OCI-LY3 (cell line): Measurements from ENCODE around the gene DOHH.

ENCODE experiments used
- H2AFZ ChIP-seq: fragments of 200-600, 300-600 bp; shearing (Covaris generic); 2 replicates; pipeline ENCODE4 v1.6.0; 2014; ENCODE audit warnings: antibody characterized with exemption, low read depth, low read length
- H3K27ac ChIP-seq: fragments of 200-600, 300-600 bp; sonication (generic); 2 replicates; pipeline ENCODE4 v1.5.1; 2014; ENCODE audit warnings: mild to moderate bottlenecking, low read length, moderate library complexity, mixed read lengths
- H3K27me3 ChIP-seq: fragments of 200-600, 300-600 bp; sonication (generic); 2 replicates; pipeline ENCODE4 v1.6.1; 2014; ENCODE audit warnings: low read depth, low read length, mixed read lengths
- H3K36me3 ChIP-seq: fragments of 200-600, 300-600 bp; sonication (generic); replicated peaks from 2 replicates; pipeline ENCODE3; 2014; ENCODE audit warnings: low read depth, low read length, mixed read lengths
- H3K4me1 ChIP-seq: fragments of 300-600, 200-600 bp; sonication (generic); 2 replicates; pipeline ENCODE4 v1.6.1; 2014; ENCODE audit warnings: low read length, mixed read lengths
- H3K4me2 ChIP-seq: fragments of 200-600, 300-600 bp; sonication (generic); 2 replicates; pipeline ENCODE4 v1.6.1; 2014; ENCODE audit warnings: low read length, mixed read lengths
- H3K4me3 ChIP-seq: fragments of 300-600, 200-600 bp; sonication (generic); 2 replicates; pipeline ENCODE4 v1.5.1; 2014; ENCODE audit warnings: antibody characterized with exemption, mild to moderate bottlenecking, low read length, moderate library complexity
- H3K79me2 ChIP-seq: fragments of 300-600, 200-600 bp; shearing (Covaris generic); 2 replicates; pipeline ENCODE4 v1.6.1; 2014; ENCODE audit warnings: mild to moderate bottlenecking, low read length, mixed read lengths
- H3K9ac ChIP-seq: fragments of 300-600, 200-600 bp; shearing (Covaris generic); 2 replicates; pipeline ENCODE4 v1.6.0; 2014; ENCODE audit warnings: mild to moderate bottlenecking, low read length, moderate library complexity
- H3K9me3 ChIP-seq: fragments of 200-600, 300-600 bp; shearing (Covaris generic); 2 replicates; pipeline ENCODE4 v1.6.1; 2014; ENCODE audit warnings: low read length, mixed read lengths; ENCODE audit not compliant: insufficient read depth
- H4K20me1 ChIP-seq: fragments of 200-600, 300-600 bp; sonication (generic); 2 replicates; pipeline ENCODE4 v1.6.1; 2016; ENCODE audit warnings: low read length, mixed read lengths; ENCODE audit not compliant: insufficient read depth
- EZH2phosphoT487 ChIP-seq: fragments of 200-600 bp; shearing (Covaris generic); IDR thresholded peaks from 2 replicates; pipeline ENCODE4 v1.6.1; 2018; ENCODE audit warnings: antibody characterized with exemption, mixed run types, low read depth
- TF ChIP-seq, protein P1 (sequence below): fragments of 200-600, 300-600 bp; sonication (generic); IDR thresholded peaks from 2 replicates; pipeline ENCODE4 v1.5.1; 2014; ENCODE audit warnings: antibody characterized with exemption, low read length, low read depth

DOHH gene

DNA sequence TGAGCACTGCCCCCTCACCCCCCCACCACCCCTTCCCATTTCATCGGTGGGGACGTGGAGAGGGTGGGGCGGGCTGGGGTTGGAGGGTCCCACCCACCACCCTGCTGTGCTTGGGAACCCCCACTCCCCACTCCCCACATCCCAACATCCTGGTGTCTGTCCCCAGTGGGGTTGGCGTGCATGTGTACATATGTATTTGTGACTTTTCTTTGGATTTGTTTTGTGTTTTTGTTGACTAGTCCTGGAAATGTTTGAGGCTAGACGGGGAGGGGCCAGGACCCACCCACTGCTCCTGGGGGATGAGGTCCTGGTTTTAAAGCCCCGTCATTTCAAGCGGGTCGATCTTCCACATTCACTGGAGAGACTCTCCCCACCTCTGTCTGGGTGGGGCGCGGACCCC is 35.5 kb upstream of the DOHH start:
- H3K27me3 ChIP-seq = no peaks in the 10 kb centered on the region
- no peak overlapping the region for H3K4me3 ChIP-seq
- no peaks in the 10 kb centered on the region for H3K4me1 ChIP-seq
- TF ChIP-seq, protein P1, sequence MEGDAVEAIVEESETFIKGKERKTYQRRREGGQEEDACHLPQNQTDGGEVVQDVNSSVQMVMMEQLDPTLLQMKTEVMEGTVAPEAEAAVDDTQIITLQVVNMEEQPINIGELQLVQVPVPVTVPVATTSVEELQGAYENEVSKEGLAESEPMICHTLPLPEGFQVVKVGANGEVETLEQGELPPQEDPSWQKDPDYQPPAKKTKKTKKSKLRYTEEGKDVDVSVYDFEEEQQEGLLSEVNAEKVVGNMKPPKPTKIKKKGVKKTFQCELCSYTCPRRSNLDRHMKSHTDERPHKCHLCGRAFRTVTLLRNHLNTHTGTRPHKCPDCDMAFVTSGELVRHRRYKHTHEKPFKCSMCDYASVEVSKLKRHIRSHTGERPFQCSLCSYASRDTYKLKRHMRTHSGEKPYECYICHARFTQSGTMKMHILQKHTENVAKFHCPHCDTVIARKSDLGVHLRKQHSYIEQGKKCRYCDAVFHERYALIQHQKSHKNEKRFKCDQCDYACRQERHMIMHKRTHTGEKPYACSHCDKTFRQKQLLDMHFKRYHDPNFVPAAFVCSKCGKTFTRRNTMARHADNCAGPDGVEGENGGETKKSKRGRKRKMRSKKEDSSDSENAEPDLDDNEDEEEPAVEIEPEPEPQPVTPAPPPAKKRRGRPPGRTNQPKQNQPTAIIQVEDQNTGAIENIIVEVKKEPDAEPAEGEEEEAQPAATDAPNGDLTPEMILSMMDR = no peak
- TF ChIP-seq EZH2phosphoT487 = no peak
- H3K79me2 ChIP-seq = no peaks in the 10 kb centered on the region
- no peaks in the 10 kb centered on the region for H3K9me3 ChIP-seq
- H3K27ac ChIP-seq = no peak overlapping the region
- peaks cover 12% of the 10 kb centered on the region for H4K20me1 ChIP-seq
- peaks cover 45% of the 10 kb centered on the region for H3K36me3 ChIP-seq
- no peak overlapping the region for H2AFZ ChIP-seq
- H3K4me2 ChIP-seq = no peak overlapping the region
- H3K9ac ChIP-seq = no peak overlapping the region

DNA sequence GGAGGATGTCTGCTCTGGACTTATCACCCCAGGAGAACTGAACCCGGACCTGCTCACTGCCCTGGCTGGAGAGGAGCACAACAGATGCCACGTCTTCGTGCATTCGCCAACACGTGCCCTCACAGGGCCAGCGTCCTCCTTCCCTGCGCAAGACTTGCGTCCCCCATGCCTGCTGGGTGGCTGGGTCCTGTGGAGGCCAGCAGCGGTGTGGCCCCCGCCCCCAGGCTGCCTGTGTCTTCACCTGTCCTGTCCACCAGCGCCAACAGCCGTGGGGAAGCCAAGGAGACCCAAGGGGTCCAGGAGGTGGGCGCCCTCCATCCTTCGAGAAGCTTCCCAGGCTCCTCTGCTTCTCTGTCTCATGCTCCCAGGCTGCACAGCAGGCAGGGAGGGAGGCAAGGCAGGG is 35.1 kb upstream of the DOHH start:
- Histone ChIP-seq H3K27ac (no peak overlapping the region), H3K4me1 (no peaks in the 10 kb centered on the region), H3K4me2 (no peak overlapping the region), H3K4me3 (no peak overlapping the region), H3K79me2 (no peaks in the 10 kb centered on the region), H3K9me3 (no peaks in the 10 kb centered on the region), H3K36me3 (peaks cover 47% of the 10 kb centered on the region), H3K27me3 (no peaks in the 10 kb centered on the region), H3K9ac (no peak overlapping the region), H2AFZ (no peak overlapping the region), H4K20me1 (peaks cover 12% of the 10 kb centered on the region)
- TF ChIP-seq, protein P1 = no peak
- no peak for TF ChIP-seq EZH2phosphoT487

DNA sequence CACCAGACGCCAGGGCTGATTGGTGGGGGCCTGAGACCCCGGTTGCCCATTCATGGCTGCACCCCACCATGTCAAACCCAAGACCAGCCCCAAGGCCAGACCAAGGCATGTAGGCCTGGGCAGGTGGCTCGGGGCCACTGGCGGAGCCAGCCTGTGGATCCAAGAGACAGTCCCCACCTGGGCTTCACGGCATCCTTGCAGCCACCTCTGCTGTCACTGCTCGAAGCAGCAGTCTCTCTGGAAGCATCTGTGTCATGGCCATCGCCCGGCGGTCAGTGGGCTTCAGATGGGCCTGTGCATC is 34.7 kb upstream of the DOHH start:
- Histone ChIP-seq H3K4me2 (no peak overlapping the region), H3K4me3 (no peak overlapping the region), H2AFZ (no peak overlapping the region), H4K20me1 (peaks cover 12% of the 10 kb centered on the region), H3K9ac (no peak overlapping the region), H3K27ac (no peak overlapping the region), H3K9me3 (no peaks in the 10 kb centered on the region), H3K79me2 (no peaks in the 10 kb centered on the region), H3K36me3 (peaks cover 47% of the 10 kb centered on the region), H3K4me1 (no peaks in the 10 kb centered on the region), H3K27me3 (no peaks in the 10 kb centered on the region)
- TF ChIP-seq, protein P1 = no peak
- TF ChIP-seq EZH2phosphoT487 = no peak

DNA sequence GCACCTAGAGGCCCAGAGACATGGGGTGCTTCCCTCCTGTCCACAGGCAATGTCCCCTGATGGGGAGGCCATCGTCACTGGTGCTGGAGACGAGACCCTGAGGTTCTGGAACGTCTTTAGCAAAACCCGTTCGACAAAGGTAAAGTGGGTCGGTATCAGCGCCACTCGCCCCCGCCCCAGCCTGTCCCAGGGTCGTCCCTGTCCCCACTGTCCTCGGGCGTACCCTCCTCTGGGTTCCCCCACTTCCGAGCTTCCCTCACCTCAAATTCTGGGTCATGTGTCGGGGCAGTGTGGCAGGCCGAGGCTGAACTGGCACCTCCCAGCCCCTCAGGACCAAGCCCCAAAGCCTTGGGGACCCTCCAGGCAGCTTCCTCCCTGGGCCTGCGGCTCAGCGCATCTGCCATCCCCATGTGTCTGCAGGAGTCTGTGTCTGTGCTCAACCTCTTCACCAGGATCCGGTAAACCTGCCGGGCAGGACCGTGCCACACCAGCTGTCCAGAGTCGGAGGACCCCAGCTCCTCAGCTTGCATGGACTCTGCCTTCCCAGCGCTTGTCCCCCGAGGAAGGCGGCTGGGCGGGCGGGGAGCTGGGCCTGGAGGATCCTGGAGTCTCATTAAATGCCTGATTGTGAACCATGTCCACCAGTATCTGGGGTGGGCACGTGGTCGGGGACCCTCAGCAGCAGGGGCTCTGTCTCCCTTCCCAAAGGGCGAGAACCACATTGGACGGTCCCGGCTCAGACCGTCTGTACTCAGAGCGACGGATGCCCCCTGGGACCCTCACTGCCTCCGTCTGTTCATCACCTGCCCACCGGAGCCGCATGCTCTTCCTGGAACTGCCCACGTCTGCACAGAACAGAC is 34.1 kb upstream of the DOHH start:
- peaks cover 44% of the 10 kb centered on the region for H3K36me3 ChIP-seq

More for the DNA sequence above, 34.1 kb upstream of the DOHH start:
- H3K27ac ChIP-seq = no peak overlapping the region
- no peak overlapping the region for H3K4me3 ChIP-seq
- no peaks in the 10 kb centered on the region for H3K9me3 ChIP-seq
- no peak for TF ChIP-seq EZH2phosphoT487
- TF ChIP-seq, protein P1 = no peak
- no peak overlapping the region for H3K4me2 ChIP-seq
- H3K79me2 ChIP-seq = no peaks in the 10 kb centered on the region
- no peak overlapping the region for H3K9ac ChIP-seq
- no peaks in the 10 kb centered on the region for H3K27me3 ChIP-seq
- no peak overlapping the region for H2AFZ ChIP-seq
- H3K4me1 ChIP-seq = no peaks in the 10 kb centered on the region
- peaks cover 12% of the 10 kb centered on the region for H4K20me1 ChIP-seq
